Glutamatergic neuron (in vitro differentiated cells): Measurements from ENCODE around the gene SLFN12. TPM values are rescaled to one million over a fixed set of nuclear protein-coding genes. Genes with fewer than 3 reads are reported as not detected.

Source experiments
- DNase-seq: peaks from one replicate; pipeline ENCODE4 v3.0.0; 2022
- H3K27ac Mint-ChIP-seq: one replicate; pipeline ENCODE4 v1.8.0; 2020; ENCODE audit warnings: mild to moderate bottlenecking, mixed read lengths, inconsistent platforms; ENCODE audit not compliant: unreplicated experiment
- H3K27me3 Mint-ChIP-seq: one replicate; pipeline ENCODE4 v1.8.0; 2020; ENCODE audit warnings: mild to moderate bottlenecking, moderate library complexity, mixed read lengths, inconsistent platforms; ENCODE audit not compliant: unreplicated experiment
- H3K36me3 Mint-ChIP-seq: one replicate; pipeline ENCODE4 v1.8.0; 2020; ENCODE audit warnings: mild to moderate bottlenecking, mixed read lengths, inconsistent platforms; ENCODE audit not compliant: unreplicated experiment
- H3K4me1 Mint-ChIP-seq: one replicate; pipeline ENCODE4 v1.8.0; 2020; ENCODE audit warnings: mild to moderate bottlenecking, low read depth, mixed read lengths, inconsistent platforms; ENCODE audit not compliant: unreplicated experiment
- H3K4me3 Mint-ChIP-seq: one replicate; pipeline ENCODE4 v1.8.0; 2020; ENCODE audit warnings: mild to moderate bottlenecking, mixed read lengths, inconsistent platforms; ENCODE audit not compliant: unreplicated experiment
- H3K9me3 Mint-ChIP-seq: one replicate; pipeline ENCODE4 v1.8.0; 2020; ENCODE audit warnings: mild to moderate bottlenecking, moderate library complexity, mixed read lengths, inconsistent platforms; ENCODE audit not compliant: unreplicated experiment
- CTCF ChIP-seq: fragments of 200-600 bp; sonication (generic); IDR thresholded peaks from one replicate; pipeline ENCODE4 v1.5.0; 2021; ENCODE audit not compliant: partially characterized antibody, unreplicated experiment
- total RNA-seq: library from RNA; stranded (reverse); fragmentation: NEBNext Ultra II Directional; extraction: Animal tissue kit (Norgen Biotek cat#: 25700); gene quantifications from one replicate; pipeline ENCODE4 v1.2.1, GENCODE V29; 2021; ENCODE audit not compliant: unreplicated experiment

The SLFN12 gene
- total RNA-seq, 1 donor from 2014 or later, result not detected

DNA sequence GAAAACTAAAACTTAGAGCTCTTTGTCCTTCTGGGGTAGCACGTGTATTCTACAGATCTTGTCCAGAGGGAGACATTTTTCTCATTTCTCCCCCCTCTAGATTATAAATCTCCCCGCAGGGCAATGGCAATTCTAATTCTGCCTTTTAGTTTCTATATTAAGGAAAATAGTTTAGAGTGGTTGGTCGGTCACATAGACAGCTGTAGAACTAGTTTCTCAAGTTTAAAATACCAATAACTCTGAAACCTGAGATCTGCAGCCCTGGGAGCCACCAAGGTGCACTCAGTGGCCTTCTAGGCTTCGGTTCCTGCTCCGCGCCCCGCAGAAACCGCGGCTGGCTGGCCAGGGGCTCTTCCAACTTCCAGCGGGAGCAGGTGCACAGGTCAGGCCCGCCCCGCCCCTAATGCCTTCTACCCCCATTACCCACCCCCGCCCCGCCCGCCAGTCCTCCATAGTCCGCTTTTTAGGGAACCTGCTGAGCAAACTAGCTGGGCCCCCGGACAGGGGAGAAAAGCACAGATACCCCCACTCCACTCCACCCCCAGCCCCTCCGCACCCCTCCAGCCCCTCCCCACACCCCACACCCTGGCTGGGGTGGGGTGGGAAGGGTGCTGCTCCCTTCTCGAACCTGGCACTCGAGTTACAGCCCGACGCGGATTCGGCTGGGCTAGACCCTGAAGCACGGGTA, 59.3 kb downstream of the SLFN12 start:
- Mint-ChIP-seq H3K4me1 (no peaks in the 10 kb centered on the region), H3K9me3 (peaks cover 4% of the 10 kb centered on the region), H3K27ac (no peak overlapping the region), H3K27me3 (peaks cover 26% of the 10 kb centered on the region), H3K4me3 (no peak overlapping the region), H3K36me3 (peaks cover 4% of the 10 kb centered on the region)
- no peak for TF ChIP-seq CTCF
- DNase-seq, result no peak

- peaks cover 4% of the 10 kb centered on the region for H3K36me3 Mint-ChIP-seq
- H3K4me3 Mint-ChIP-seq, result no peak overlapping the region
- peaks cover 26% of the 10 kb centered on the region for H3K27me3 Mint-ChIP-seq
Measured at GRCh38 chr17:35371934-35372333, 60.4 kb downstream of the SLFN12 start.

GRCh38 chr17:35368081-35368830, 64.0 kb downstream of the SLFN12 start:
- no peak overlapping the region for H3K27ac Mint-ChIP-seq
- no peak overlapping the region for H3K4me3 Mint-ChIP-seq
- H3K27me3 Mint-ChIP-seq, result peaks cover 13% of the 10 kb centered on the region
- peaks cover 1% of the 10 kb centered on the region for H3K9me3 Mint-ChIP-seq
- no peak for TF ChIP-seq CTCF
- peaks cover 4% of the 10 kb centered on the region for H3K36me3 Mint-ChIP-seq
- H3K4me1 Mint-ChIP-seq, result no peaks in the 10 kb centered on the region
- DNase-seq, result no peak

More at GRCh38 chr17:35371934-35372333, 60.4 kb downstream of the SLFN12 start:
- no peak for DNase-seq
- H3K4me1 Mint-ChIP-seq, result no peaks in the 10 kb centered on the region
- H3K9me3 Mint-ChIP-seq, result peaks cover 4% of the 10 kb centered on the region
- no peak for TF ChIP-seq CTCF
- H3K27ac Mint-ChIP-seq, result no peak overlapping the region

- H3K36me3 Mint-ChIP-seq, result no peaks in the 10 kb centered on the region
- no peak for DNase-seq
- H3K27ac Mint-ChIP-seq, result no peak overlapping the region
- TF ChIP-seq CTCF, result no peak
- no peak overlapping the region for H3K4me3 Mint-ChIP-seq
- H3K27me3 Mint-ChIP-seq, result no peaks in the 10 kb centered on the region
- no peaks in the 10 kb centered on the region for H3K4me1 Mint-ChIP-seq
- no peaks in the 10 kb centered on the region for H3K9me3 Mint-ChIP-seq
Measured at GRCh38 chr17:35361027-35361426, 71.3 kb downstream of the SLFN12 start.

Other genes with a start within 250 kb of the SLFN12 start
- not detected for gene SLC35G3, start 238.1 kb downstream of the SLFN12 start, total RNA-seq
- gene SLFN5, start 189.4 kb downstream of the SLFN12 start, total RNA-seq, result 16.8 TPM
- not detected for gene SLFN11, start 58.9 kb downstream of the SLFN12 start, total RNA-seq
- gene SLFN13, start 16.3 kb upstream of the SLFN12 start, total RNA-seq, result 0.96 TPM
- not detected for gene SLFN12L, start 105.2 kb upstream of the SLFN12 start, total RNA-seq
- gene SLFN14, start 128.3 kb upstream of the SLFN12 start, total RNA-seq, result not detected
- gene PEX12, start 146.1 kb upstream of the SLFN12 start, total RNA-seq, result 3.1 TPM
- 316 TPM for gene AP2B1, start 154.8 kb upstream of the SLFN12 start, total RNA-seq